NCI-H524 treated with DMSO at 0.1 percent for 48 hours (cell line): Measurements from ENCODE around the gene ENOSF1.
A peak's percentile ranks its signal among the peaks of the same experiment; 100 is the strongest.
"Not testable (repeated sequence)": the region's sequence is repeated elsewhere in the genome, so short reads cannot be mapped to it uniquely, and the experiment has no call there.

ENCODE experiments used
- DNase-seq: peaks from one replicate; lab custom pipeline; 2025; lab: John Stamatoyannopoulos, UW

The ENOSF1 gene

DNA sequence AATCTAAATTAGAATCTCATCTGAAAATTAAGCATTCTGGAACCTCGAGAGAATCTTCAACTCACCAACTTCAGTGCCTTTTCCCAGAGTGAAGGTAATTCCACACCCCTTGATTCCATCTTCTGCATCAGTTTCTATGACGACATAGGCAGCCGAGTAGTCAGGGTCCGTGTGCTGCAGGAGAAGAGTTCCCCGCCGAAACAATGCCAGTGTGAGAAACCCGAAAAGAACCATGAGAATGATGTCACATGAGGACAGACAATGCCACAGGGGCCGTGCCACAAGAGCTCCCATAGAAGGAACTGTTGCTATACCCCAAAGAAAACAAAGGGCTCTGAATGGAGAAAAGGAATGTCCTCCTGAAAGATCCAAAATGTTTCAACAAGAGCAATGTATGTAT is 6.0 kb downstream of the ENOSF1 start:
- no peak for DNase-seq

DNA sequence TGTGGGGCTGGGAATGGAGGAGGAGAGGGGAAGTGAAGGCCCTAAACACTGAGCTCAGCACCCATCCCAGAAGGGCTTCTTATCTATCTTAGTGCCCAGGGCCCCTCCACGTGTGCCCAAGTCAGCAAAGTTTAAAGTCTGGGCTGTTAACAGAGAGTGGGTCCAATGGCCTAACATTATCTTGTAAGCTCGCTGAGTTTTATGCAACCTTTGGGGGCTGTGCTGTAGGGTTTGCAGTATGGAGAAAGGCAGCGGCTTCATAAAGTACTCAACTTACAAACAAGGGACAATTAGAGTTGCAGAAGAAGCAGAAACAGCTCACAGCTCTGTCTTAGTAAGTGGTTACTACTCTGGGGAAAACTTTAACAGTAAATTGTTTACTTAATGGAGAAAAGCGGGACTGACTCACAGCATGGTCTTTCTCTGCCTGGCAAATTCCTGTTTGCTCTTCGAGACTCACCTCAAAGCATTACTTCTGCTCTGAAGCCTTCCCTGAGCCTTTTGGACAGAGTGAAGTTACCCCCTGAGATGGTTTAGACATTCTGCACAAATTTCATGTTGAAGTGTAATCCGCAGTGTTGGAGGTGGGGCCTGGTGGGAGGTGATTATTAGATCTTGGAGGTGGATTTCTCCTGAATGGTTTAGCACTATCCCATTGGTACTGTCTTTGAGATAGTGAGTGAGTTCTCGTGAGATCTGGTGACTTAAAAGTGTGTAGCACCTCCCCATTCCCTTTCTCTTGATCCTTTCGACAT is 9.0 kb downstream of the ENOSF1 start:
- no peak for DNase-seq

GRCh38 chr18:697800-698199 is 14.6 kb downstream of the ENOSF1 start:
- DNase-seq = peak; percentile 66

DNA sequence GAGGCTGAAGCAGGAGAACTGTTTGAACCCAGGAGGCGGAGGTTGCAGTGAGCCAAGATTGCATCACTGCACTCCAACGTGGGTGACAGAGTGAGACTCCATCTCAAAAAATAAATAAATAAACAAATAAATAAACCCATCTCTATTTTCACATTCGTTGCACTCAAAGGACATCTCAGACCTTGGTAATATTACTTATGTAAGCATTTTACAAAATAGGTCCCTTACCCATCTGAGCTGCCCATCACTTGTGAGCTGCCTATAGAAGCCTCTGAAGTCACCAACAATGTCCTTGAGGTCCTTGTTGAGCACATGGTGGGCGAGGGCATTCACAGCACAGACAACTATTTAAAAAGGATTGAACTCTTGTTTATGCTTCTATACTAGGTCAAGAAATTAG is 15.4 kb downstream of the ENOSF1 start:
- DNase-seq = no peak

- DNase-seq = no peak
These were observed 18.8 kb downstream of the ENOSF1 start for GRCh38 chr18:693466-694187.

DNA sequence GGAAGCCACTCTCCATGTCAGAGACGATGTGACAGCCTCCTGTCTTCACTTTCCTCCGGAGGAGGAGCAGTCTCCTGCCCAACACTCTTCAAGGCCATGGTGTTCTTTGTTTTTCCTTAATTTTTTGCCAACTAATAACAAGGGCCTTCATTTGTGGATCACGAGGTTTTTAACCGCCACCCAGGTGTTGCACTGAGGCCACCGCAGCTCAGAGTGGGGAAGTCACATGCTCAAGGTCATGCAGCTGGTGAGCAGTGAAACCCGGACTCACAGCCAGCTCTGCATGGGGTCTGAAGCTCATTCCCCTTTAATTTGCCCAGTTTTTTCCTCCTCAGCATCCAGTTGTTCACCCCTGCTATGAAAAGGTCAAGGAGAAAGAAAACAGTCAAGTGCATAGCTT is 19.6 kb downstream of the ENOSF1 start:
- no peak for DNase-seq

DNA sequence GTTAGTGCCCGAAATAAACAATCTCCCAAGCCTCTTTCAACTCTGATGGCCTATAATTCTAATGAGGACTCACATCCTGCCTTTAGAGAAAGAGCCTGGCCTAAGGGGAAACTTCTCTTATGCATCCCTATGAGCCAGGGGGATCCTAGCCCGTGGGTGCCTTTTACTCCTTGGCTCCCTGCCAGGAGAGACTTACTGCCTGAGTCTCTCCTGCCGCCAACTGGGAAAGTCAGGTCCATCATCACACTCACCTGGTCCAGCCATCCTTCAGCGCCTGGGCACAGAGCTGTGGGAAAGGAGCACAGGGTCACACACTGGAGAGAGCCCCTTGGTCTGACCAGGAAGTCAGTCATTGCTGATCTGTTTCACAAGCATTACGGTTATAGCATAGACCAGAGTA is 24.1 kb downstream of the ENOSF1 start:
- DNase-seq = no peak

- no peak for DNase-seq
These were observed 25.9 kb downstream of the ENOSF1 start for GRCh38 chr18:686339-687111.

DNA sequence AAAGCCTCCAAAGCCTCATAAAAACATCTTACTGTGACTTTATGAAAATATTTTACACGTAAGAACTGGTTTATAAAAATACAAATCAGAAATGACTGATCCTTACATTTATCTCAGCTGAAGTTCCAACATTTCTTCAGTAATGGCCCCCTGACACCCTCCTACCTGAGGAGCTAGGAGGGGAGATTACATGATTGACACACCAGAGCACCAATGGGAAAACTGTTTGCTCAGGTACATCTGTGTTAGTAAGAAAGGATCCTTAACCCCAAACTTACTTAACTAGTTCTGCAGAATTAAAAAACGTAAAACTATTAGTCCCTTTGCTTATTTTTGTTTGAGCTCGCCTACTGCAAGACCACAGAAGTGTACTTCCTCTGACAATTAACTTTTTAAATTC is 27.0 kb downstream of the ENOSF1 start:
- DNase-seq = no peak

GRCh38 chr18:683531-683930 is 28.9 kb downstream of the ENOSF1 start:
- no peak for DNase-seq

- no peak for DNase-seq
These were observed 29.6 kb downstream of the ENOSF1 start for GRCh38 chr18:682833-683232.

- DNase-seq = not testable (repeated sequence)
These were observed 30.0 kb downstream of the ENOSF1 start for GRCh38 chr18:682416-682815.

GRCh38 chr18:681985-682384 is 30.4 kb downstream of the ENOSF1 start:
- DNase-seq = no peak

DNA sequence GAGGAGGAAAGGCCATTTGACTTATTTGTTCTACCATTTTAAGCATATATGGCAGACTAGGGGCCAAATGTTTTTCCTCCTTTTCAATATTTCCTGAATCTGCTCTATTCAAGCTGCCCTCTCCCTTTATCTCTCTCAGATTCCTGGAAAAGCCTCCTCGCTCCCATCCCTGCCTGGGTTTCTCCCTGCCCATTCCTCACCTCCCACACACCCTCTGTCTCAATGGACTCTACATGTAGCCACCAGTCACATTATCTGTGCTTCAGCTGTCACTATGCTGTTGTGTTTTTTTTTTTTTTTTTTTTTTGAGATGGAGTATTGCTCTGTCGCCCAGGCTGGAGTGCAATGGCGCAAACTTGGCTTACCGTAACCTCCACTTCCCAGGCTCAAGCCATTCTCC is 32.0 kb downstream of the ENOSF1 start:
- no peak for DNase-seq

DNA sequence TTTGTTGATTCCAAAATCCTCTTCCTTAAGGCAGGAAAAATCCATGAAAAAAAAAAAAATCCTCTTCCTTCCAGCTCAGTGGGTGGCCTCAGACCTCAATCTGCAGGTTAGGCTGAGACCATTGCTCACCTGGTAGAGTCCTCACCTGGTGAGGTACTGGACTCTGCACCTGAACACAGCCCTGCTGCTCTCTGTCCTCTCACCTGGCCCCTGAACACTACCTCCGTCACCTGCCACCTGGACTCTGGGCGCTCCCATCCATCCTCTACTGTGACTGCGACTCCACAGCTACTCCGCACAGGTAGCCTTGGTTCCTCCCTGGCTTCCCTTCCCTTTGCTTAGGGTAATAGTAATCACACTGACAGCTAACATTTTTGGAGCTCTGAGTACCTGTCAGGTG is 32.9 kb downstream of the ENOSF1 start:
- no peak for DNase-seq

- DNase-seq = no peak
These were observed 33.8 kb downstream of the ENOSF1 start for GRCh38 chr18:678482-679182.

DNA sequence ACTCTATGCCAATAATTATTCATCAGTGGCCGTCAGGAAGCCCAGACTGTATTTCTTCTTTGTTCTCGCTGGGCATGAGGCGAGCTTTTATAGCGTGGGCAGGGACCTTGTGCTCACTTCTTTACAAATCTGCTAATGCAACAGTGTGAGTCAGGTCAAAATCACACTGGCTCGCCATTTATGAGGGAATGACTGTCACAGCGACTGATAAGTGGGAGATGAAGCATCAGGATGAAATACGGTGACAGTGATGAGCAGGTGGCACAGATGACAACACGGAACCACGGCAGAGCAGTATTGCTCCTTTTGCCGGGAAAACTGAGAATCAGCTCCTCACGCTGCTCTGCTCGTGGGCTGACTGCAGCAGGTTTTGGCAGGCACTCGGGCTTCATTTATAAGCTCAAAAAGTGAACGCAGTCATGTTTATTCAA is 34.5 kb downstream of the ENOSF1 start:
- DNase-seq = no peak

DNA sequence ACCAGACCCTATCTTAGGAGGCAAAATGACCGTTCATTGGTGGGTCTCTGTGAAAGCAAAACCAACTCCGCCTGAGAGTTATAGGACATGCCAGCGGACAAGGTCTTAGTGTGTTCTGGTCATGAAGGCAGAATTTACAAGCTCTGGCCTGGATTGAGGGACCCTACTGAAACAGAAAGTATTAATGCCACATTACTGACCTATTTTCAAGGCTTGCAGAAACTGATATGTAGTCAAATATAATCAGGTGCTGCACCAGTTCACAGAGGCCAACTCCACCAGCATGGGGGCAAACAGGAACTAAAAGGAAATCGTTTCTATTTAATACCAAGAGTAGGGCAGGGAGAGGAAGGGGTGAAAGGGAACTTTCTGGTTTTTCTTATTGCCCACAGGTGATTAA is 35.3 kb downstream of the ENOSF1 start:
- no peak for DNase-seq

- DNase-seq = no peak
These were observed 35.7 kb downstream of the ENOSF1 start for GRCh38 chr18:676736-677135.

GRCh38 chr18:676069-676468 is 36.4 kb downstream of the ENOSF1 start:
- no peak for DNase-seq

DNA sequence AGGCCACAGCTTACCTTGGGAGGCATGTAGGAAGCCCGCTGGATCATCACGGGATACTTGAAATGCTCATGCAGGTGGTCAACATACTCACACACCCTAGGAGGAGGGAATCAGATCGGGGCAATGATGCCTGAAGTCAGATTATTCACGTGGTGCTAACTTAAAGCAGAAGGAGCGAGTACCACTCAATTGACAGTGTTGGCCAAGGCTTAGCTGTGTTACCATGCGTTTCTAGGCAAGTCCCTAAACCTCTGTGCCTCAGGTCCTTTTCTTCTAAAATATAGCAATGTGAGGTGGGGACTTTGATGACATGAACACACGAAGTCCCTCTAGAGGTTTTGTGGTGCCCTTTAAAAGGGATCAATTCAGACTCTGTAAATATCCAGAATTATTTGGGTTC is 37.1 kb downstream of the ENOSF1 start:
- no peak for DNase-seq

- no peak for DNase-seq
These were observed 38.7 kb downstream of the ENOSF1 start for GRCh38 chr18:673769-674168.
